Measurements from ENCODE around the gene PDIA2. TPM values are rescaled to one million over a fixed set of nuclear protein-coding genes. Genes with fewer than 3 reads are reported as not detected.

Gene PDIA2
- total RNA-seq, 2 donors from 2014 or later, result 0.81 to 3.2 TPM

DNA sequence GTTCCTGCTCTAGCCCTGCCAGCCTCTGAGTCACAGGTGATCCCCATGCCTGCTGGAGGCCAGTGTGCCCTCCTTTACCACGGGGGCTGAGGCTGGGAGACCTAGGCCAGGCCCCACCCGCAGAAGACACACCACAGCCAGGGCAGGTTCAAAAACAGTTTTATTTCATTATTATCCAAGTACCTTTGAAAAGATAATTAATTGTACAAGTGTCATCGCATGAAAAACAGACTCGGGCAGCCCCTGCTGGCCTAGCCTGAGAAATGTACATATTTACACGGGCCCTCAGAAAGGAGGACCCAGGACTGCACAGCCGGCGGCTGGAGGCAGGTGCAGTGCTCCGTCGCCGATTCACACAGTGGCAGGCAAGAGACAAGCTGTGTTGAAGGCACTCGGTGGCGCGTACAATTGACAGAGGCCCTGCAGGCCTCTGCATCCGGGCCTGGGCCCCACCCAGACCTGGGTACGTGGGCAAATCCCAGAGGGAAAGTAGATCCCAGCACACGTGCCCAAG is 4.4 kb downstream of the PDIA2 start:
- Histone ChIP-seq H3K27ac (no peak overlapping the region), H3K9me3 (no peaks in the 10 kb centered on the region), H3K27me3 (replicated peaks; ENCODE audit: insufficient read depth) (no peaks in the 10 kb centered on the region), H3K4me1 (ENCODE audit: control insufficient read depth in 1 of 2, low read depth in 2 of 2) (no peaks in the 10 kb centered on the region), H3K36me3 (peaks cover 26% of the 10 kb centered on the region), H3K4me3 (no peak overlapping the region)
- ATAC-seq (ENCODE audit: insufficient number of reproducible peaks, low FRiP score, low read depth) (no peak), DNase-seq (ENCODE audit: low spot score) (no peak)
- TF ChIP-seq, protein P1, sequence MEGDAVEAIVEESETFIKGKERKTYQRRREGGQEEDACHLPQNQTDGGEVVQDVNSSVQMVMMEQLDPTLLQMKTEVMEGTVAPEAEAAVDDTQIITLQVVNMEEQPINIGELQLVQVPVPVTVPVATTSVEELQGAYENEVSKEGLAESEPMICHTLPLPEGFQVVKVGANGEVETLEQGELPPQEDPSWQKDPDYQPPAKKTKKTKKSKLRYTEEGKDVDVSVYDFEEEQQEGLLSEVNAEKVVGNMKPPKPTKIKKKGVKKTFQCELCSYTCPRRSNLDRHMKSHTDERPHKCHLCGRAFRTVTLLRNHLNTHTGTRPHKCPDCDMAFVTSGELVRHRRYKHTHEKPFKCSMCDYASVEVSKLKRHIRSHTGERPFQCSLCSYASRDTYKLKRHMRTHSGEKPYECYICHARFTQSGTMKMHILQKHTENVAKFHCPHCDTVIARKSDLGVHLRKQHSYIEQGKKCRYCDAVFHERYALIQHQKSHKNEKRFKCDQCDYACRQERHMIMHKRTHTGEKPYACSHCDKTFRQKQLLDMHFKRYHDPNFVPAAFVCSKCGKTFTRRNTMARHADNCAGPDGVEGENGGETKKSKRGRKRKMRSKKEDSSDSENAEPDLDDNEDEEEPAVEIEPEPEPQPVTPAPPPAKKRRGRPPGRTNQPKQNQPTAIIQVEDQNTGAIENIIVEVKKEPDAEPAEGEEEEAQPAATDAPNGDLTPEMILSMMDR (IDR thresholded peaks at IDR 0.05), result no peak

DNA sequence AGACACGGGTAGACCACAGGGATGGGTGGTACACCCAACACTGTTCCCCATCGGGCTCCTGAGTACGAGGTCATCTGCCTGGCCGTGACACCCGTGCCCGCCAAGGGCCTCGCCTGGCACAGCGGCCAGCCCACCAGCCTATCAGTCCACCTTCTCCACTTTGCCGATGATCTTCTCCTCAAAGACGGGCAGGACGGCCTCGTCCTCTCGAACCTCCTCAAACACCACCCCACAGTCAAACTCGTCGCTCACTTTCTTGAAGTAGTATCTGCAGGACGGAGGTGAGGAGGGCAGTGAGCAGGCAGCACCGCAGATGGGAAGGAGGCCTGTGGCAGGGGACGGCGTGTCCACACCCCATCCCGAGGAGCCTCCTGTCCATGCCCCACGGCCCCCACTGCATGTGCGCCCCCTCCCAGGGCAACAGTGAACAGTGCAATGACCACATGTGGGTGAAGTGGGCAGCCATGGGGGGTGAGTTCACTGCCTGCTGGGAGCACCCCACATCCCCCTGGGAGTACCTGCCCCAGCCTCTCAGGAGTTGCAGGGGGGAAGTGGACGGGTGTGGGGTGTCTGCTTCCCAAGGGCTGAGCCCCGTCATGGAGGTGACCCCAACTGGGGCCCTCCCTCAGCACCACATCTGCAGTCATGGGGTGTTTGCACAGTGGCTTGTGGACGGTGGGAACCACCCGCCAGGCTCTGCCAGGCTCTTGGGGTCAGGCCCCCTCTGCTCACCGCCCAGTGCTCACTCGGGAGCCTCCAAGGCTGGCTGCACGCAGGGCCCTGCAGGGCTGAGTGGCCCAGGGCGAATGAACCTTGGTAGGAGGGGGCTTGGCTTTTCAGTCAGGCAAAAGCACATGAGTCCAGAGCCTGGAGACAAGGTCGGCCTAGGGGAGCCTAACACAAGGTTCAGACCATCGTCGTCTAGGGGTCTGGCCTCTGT is 5.3 kb downstream of the PDIA2 start:
- Histone ChIP-seq H3K27me3 (replicated peaks; ENCODE audit: insufficient read depth) (no peaks in the 10 kb centered on the region), H3K36me3 (peaks cover 33% of the 10 kb centered on the region), H3K27ac (no peak overlapping the region), H3K9me3 (no peaks in the 10 kb centered on the region), H3K4me1 (ENCODE audit: control insufficient read depth in 1 of 2, low read depth in 2 of 2) (no peaks in the 10 kb centered on the region), H3K4me3 (no peak overlapping the region)
- ATAC-seq (ENCODE audit: insufficient number of reproducible peaks, low FRiP score, low read depth), result no peak
- TF ChIP-seq, protein P1 (IDR thresholded peaks at IDR 0.05), result no peak
- no peak for DNase-seq (ENCODE audit: low spot score)

DNA sequence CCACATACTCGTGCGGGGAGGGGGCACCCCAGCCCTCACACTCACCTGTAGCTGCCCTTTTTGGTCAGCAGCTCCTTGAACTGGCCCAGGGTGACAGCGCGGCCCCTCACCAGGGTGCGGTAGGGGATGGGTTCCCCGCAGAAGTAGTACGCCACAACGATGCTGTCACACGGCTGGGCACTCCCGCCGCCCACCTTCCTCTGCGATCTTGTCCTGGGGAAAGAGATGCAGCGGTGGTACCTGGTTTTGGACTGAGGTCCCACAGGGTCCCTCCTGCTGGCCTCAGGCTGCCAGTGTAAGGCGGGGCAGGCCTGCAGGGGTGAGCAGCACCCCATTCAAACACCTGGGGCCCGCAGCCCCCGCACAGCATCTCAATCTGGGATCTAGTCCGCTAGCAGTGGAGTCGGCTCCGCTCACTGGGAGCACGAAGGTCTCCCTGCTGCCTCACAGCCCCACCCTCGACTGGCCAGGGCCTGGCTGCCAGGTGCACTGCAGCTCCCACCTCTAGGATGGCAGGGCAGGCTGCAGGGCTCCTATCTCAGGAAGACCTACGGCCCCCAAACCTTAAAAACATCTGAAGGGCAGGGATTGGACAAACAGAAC is 6.5 kb downstream of the PDIA2 start:
- TF ChIP-seq, protein P1 (IDR thresholded peaks at IDR 0.05), result no peak
- H3K4me1 ChIP-seq (ENCODE audit: control insufficient read depth in 1 of 2, low read depth in 2 of 2), result no peaks in the 10 kb centered on the region
- ATAC-seq (ENCODE audit: insufficient number of reproducible peaks, low FRiP score, low read depth) (no peak), DNase-seq (ENCODE audit: low spot score) (no peak)
- no peaks in the 10 kb centered on the region for H3K9me3 ChIP-seq
- no peak overlapping the region for H3K4me3 ChIP-seq
- H3K27ac ChIP-seq, result no peak overlapping the region
- H3K27me3 ChIP-seq (replicated peaks; ENCODE audit: insufficient read depth), result no peaks in the 10 kb centered on the region
- H3K36me3 ChIP-seq, result peaks cover 33% of the 10 kb centered on the region

DNA sequence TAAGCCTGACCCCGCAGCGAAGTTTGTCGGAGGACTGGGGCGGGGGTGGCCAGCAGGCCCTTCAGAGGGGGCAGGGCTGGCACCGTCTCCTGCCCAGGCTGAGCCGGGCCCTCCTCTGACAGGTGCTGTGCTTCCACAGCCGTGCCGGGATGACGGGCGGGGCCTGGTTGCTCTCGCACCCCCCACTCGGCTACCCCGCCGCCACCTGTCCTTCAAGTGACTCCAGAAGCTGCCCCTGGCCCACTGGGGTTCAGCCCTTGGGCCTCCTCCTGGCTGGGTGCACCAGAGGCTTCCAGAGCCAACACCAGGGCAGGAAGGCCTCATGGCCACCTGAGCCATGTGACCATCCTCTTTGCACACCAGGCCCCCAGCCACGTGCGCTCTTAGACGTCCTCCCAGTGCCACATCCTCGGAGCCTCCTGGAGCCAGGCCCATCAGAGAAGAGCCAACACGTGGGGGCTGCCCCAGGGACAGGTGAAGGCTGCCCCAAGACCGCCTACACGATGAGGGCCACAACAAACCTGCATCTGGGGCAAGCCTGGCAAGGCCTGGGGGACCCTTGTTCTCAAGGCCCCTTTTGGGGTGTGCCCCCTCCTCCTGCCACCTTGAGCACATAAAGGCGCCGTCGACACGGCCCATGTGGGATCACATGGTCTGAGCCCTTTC is 7.2 kb downstream of the PDIA2 start:
- H3K4me1 ChIP-seq (ENCODE audit: control insufficient read depth in 1 of 2, low read depth in 2 of 2), result no peaks in the 10 kb centered on the region
- no peak overlapping the region for H3K27ac ChIP-seq
- H3K4me3 ChIP-seq, result no peak overlapping the region
- DNase-seq (ENCODE audit: low spot score), result no peak
- no peaks in the 10 kb centered on the region for H3K27me3 ChIP-seq (replicated peaks; ENCODE audit: insufficient read depth)
- no peaks in the 10 kb centered on the region for H3K9me3 ChIP-seq
- peaks cover 33% of the 10 kb centered on the region for H3K36me3 ChIP-seq
- TF ChIP-seq, protein P1 (IDR thresholded peaks at IDR 0.05), result no peak
- ATAC-seq (ENCODE audit: insufficient number of reproducible peaks, low FRiP score, low read depth), result no peak

Measured in thoracic aorta (tissue), 2 donors.